Mesendoderm (in vitro differentiated cells): Measurements from ENCODE around the gene ITPR2.

ENCODE experiments used
- DNase-seq: peaks from one replicate; pipeline ENCODE4 v3.0.0; 2013
- H2AK5ac ChIP-seq: 2 replicates; pipeline ENCODE4 v1.6.1; 2013; ENCODE audit warnings: low read length, inconsistent platforms
- H2BK120ac ChIP-seq: 2 replicates; pipeline ENCODE4 v1.6.1; 2013; ENCODE audit warnings: low read depth, mild to moderate bottlenecking, low read length, moderate library complexity, mixed read lengths
- H2BK15ac ChIP-seq: replicated peaks from 2 replicates; pipeline ENCODE4 v1.6.1; 2013; ENCODE audit warnings: low read depth, mild to moderate bottlenecking, moderate library complexity
- H2BK5ac ChIP-seq: 2 replicates; pipeline ENCODE4 v1.6.1; 2013; ENCODE audit warnings: low read length, inconsistent platforms
- H3K18ac ChIP-seq: 2 replicates; pipeline ENCODE4 v1.6.1; 2013; ENCODE audit warnings: mild to moderate bottlenecking, low read length, mixed read lengths
- H3K23ac ChIP-seq: one replicate; pipeline ENCODE4 v1.6.1; 2013; ENCODE audit warnings: low read length
- H3K27ac ChIP-seq: 2 replicates; pipeline ENCODE4 v1.5.1; 2013; ENCODE audit warnings: low read depth, mild to moderate bottlenecking, inconsistent platforms, low read length, moderate library complexity
- H3K27me3 ChIP-seq: 2 replicates; pipeline ENCODE4 v1.6.1; 2013; ENCODE audit warnings: low read length, control low read depth, mild to moderate bottlenecking, inconsistent platforms; ENCODE audit not compliant: insufficient read depth, poor library complexity
- H3K36me3 ChIP-seq: 2 replicates; pipeline ENCODE4 v1.6.1; 2013; ENCODE audit warnings: low read length, inconsistent platforms; ENCODE audit not compliant: control insufficient read depth, insufficient read depth
- H3K4ac ChIP-seq: one replicate; pipeline ENCODE4 v1.6.1; 2013; ENCODE audit warnings: low read depth, mild to moderate bottlenecking, low read length, moderate library complexity
- H3K4me1 ChIP-seq: 2 replicates; pipeline ENCODE4 v1.6.1; 2013; ENCODE audit warnings: low read depth, low read length, inconsistent platforms; ENCODE audit not compliant: control insufficient read depth
- H3K4me2 ChIP-seq: 2 replicates; pipeline ENCODE4 v1.6.1; 2013; ENCODE audit warnings: low read length
- H3K4me3 ChIP-seq: 2 replicates; pipeline ENCODE4 v1.5.1; 2013; ENCODE audit warnings: mild to moderate bottlenecking, low read length
- H3K56ac ChIP-seq: one replicate; pipeline ENCODE4 v1.6.1; 2013; ENCODE audit warnings: low read length
- H3K79me1 ChIP-seq: 2 replicates; pipeline ENCODE4 v1.6.1; 2013; ENCODE audit warnings: low read length, inconsistent platforms
- H3K79me2 ChIP-seq: 2 replicates; pipeline ENCODE4 v1.6.1; 2013; ENCODE audit warnings: mild to moderate bottlenecking, low read length; ENCODE audit not compliant: control insufficient read depth, insufficient read depth
- H3K9ac ChIP-seq: 2 replicates; pipeline ENCODE4 v1.6.1; 2013; ENCODE audit warnings: low read length, inconsistent platforms
- H4K5ac ChIP-seq: one replicate; pipeline ENCODE4 v1.6.1; 2013; ENCODE audit warnings: low read length
- H4K8ac ChIP-seq: one replicate; pipeline ENCODE4 v1.6.1; 2013; ENCODE audit warnings: low read depth, mild to moderate bottlenecking, control low read depth, low read length, moderate library complexity
- WGBS: extraction: QIAGEN DNeasy Blood & Tissue Kit; methylation state at CpG from one replicate; pipeline ENCODE4 v1.1.7; 2013; ENCODE audit warnings: low lambda C conversion rate, missing lambda C conversion rate; ENCODE audit not compliant: insufficient coverage; ENCODE audit errors: extremely low coverage; 5-methylcytosine and 5-hydroxymethylcytosine counted together

ITPR2 gene

GRCh38 chr12:26740348-26740747 is 92.6 kb downstream of the ITPR2 start:
- H2AK5ac ChIP-seq = no peak overlapping the region

GRCh38 chr12:26737487-26738030 is 95.4 kb downstream of the ITPR2 start:
- H3K4ac ChIP-seq = no peak overlapping the region
- H4K5ac ChIP-seq = no peak overlapping the region
- DNase-seq = no peak
- no peak overlapping the region for H2BK120ac ChIP-seq
- H3K4me3 ChIP-seq = no peak overlapping the region
- H2BK5ac ChIP-seq = no peak overlapping the region
- H3K27ac ChIP-seq = no peak overlapping the region
- no peak overlapping the region for H3K23ac ChIP-seq
- H3K36me3 ChIP-seq = no peaks in the 10 kb centered on the region
- no peaks in the 10 kb centered on the region for H3K27me3 ChIP-seq
- no peak overlapping the region for H4K8ac ChIP-seq
- H3K18ac ChIP-seq = no peak overlapping the region
- no CpG with 5 or more reads among the region's 10 CpGs for WGBS
- H3K9ac ChIP-seq = no peak overlapping the region
- no peaks in the 10 kb centered on the region for H3K4me1 ChIP-seq
- H3K79me1 ChIP-seq = no peaks in the 10 kb centered on the region
- H2AK5ac ChIP-seq = no peak overlapping the region
- no peak overlapping the region for H3K56ac ChIP-seq
- H3K4me2 ChIP-seq = no peak overlapping the region
- no peaks in the 10 kb centered on the region for H3K79me2 ChIP-seq
- H2BK15ac ChIP-seq = no peak overlapping the region

More at GRCh38 chr12:26740348-26740747, 92.6 kb downstream of the ITPR2 start:
- Histone ChIP-seq H3K4me2 (no peak overlapping the region), H3K27me3 (no peaks in the 10 kb centered on the region), H3K4ac (no peak overlapping the region), H2BK15ac (no peak overlapping the region), H2BK120ac (no peak overlapping the region), H4K5ac (no peak overlapping the region), H3K27ac (no peak overlapping the region), H3K79me2 (no peaks in the 10 kb centered on the region), H3K4me1 (no peaks in the 10 kb centered on the region), H2BK5ac (no peak overlapping the region), H4K8ac (no peak overlapping the region), H3K23ac (no peak overlapping the region), H3K9ac (no peak overlapping the region), H3K4me3 (no peak overlapping the region), H3K18ac (no peak overlapping the region), H3K56ac (no peak overlapping the region), H3K79me1 (no peaks in the 10 kb centered on the region), H3K36me3 (no peaks in the 10 kb centered on the region)
- DNase-seq = no peak
- no CpG with 5 or more reads among the region's 7 CpGs for WGBS

- no peak overlapping the region for H3K4me2 ChIP-seq
- no peak overlapping the region for H4K8ac ChIP-seq
- H3K18ac ChIP-seq = no peak overlapping the region
- H3K56ac ChIP-seq = no peak overlapping the region
- no peaks in the 10 kb centered on the region for H3K36me3 ChIP-seq
- no peak overlapping the region for H3K23ac ChIP-seq
- no peak for DNase-seq
- H3K4ac ChIP-seq = no peak overlapping the region
- H3K4me1 ChIP-seq = no peaks in the 10 kb centered on the region
- WGBS = no CpG with 5 or more reads among the region's 16 CpGs
- no peak overlapping the region for H2BK15ac ChIP-seq
- no peak overlapping the region for H2BK120ac ChIP-seq
- H4K5ac ChIP-seq = no peak overlapping the region
- no peak overlapping the region for H3K9ac ChIP-seq
- H3K4me3 ChIP-seq = no peak overlapping the region
- no peak overlapping the region for H2AK5ac ChIP-seq
- no peak overlapping the region for H2BK5ac ChIP-seq
- no peaks in the 10 kb centered on the region for H3K79me2 ChIP-seq
- H3K27ac ChIP-seq = no peak overlapping the region
- H3K27me3 ChIP-seq = no peaks in the 10 kb centered on the region
- H3K79me1 ChIP-seq = no peaks in the 10 kb centered on the region
These were observed 96.2 kb downstream of the ITPR2 start for GRCh38 chr12:26736563-26737486.

- H3K18ac ChIP-seq = no peak overlapping the region
- H3K79me1 ChIP-seq = no peaks in the 10 kb centered on the region
- H4K5ac ChIP-seq = no peak overlapping the region
- H3K27me3 ChIP-seq = no peaks in the 10 kb centered on the region
- H3K79me2 ChIP-seq = no peaks in the 10 kb centered on the region
- H3K36me3 ChIP-seq = no peaks in the 10 kb centered on the region
- H3K56ac ChIP-seq = no peak overlapping the region
- no peak overlapping the region for H2BK120ac ChIP-seq
- no peak overlapping the region for H3K27ac ChIP-seq
- WGBS = no CpG with 5 or more reads among the region's 1 CpG
- no peak overlapping the region for H2BK5ac ChIP-seq
- DNase-seq = no peak
- H3K4ac ChIP-seq = no peak overlapping the region
- no peak overlapping the region for H3K4me3 ChIP-seq
- H3K4me2 ChIP-seq = no peak overlapping the region
- no peak overlapping the region for H4K8ac ChIP-seq
- no peak overlapping the region for H3K9ac ChIP-seq
- no peak overlapping the region for H2AK5ac ChIP-seq
- H2BK15ac ChIP-seq = no peak overlapping the region
- H3K23ac ChIP-seq = no peak overlapping the region
- no peaks in the 10 kb centered on the region for H3K4me1 ChIP-seq
These were observed 97.8 kb downstream of the ITPR2 start for GRCh38 chr12:26735249-26735639.

GRCh38 chr12:26734510-26735248 is 98.3 kb downstream of the ITPR2 start:
- no peak overlapping the region for H3K4me3 ChIP-seq
- no peak overlapping the region for H3K9ac ChIP-seq
- H3K56ac ChIP-seq = no peak overlapping the region
- H3K36me3 ChIP-seq = no peaks in the 10 kb centered on the region
- no peak overlapping the region for H2AK5ac ChIP-seq
- no peaks in the 10 kb centered on the region for H3K79me1 ChIP-seq
- no peak overlapping the region for H3K4me2 ChIP-seq
- H3K79me2 ChIP-seq = no peaks in the 10 kb centered on the region
- no peak overlapping the region for H3K23ac ChIP-seq
- H4K5ac ChIP-seq = no peak overlapping the region
- no peak overlapping the region for H2BK15ac ChIP-seq
- no CpG with 5 or more reads among the region's 8 CpGs for WGBS
- no peak overlapping the region for H3K27ac ChIP-seq
- no peak overlapping the region for H4K8ac ChIP-seq
- DNase-seq = no peak
- no peak overlapping the region for H2BK5ac ChIP-seq
- no peaks in the 10 kb centered on the region for H3K4me1 ChIP-seq
- H2BK120ac ChIP-seq = no peak overlapping the region
- no peaks in the 10 kb centered on the region for H3K27me3 ChIP-seq
- H3K4ac ChIP-seq = no peak overlapping the region
- H3K18ac ChIP-seq = no peak overlapping the region
